Testis (tissue), 3 donors: ENCODE measurements around the gene PAPPA2. TPM values are rescaled to one million over a fixed set of nuclear protein-coding genes. Genes with fewer than 3 reads are reported as not detected.
A peak's percentile ranks its signal among the peaks of the same experiment; 100 is the strongest.

Source experiments
- DNase-seq: peaks from one replicate; pipeline ENCODE4 v3.0.0-alpha.2; 2019
- H3K27ac ChIP-seq, 2 donors: fragments of 200-600 bp; sonication (generic); one replicate each; pipeline ENCODE4 v1.5.1; 2019
- H3K27me3 ChIP-seq: fragments of 200-600 bp; sonication (generic); one replicate; pipeline ENCODE4 v1.5.1; 2019
- H3K36me3 ChIP-seq: fragments of 200-600 bp; sonication (generic); one replicate; pipeline ENCODE4 v1.5.1; 2017; ENCODE audit warnings: low read depth; ENCODE audit errors: missing control alignments
- H3K4me1 ChIP-seq: fragments of 200-600 bp; sonication (generic); one replicate; pipeline ENCODE4 v1.5.1; 2019
- H3K4me3 ChIP-seq, 2 donors: fragments of 200-600 bp; sonication (generic); one replicate each; pipeline ENCODE4 v1.5.1; 2017 to 2019
- H3K9me3 ChIP-seq: fragments of 200-600 bp; sonication (generic); one replicate; pipeline ENCODE4 v1.5.1; 2017
- POLR2A ChIP-seq: fragments of 450-650 bp; IDR thresholded peaks from one replicate; pipeline ENCODE4 v1.6.1; 2017; ENCODE audit warnings: antibody characterized with exemption, mild to moderate bottlenecking, moderate library complexity
- WGBS, 2 donors: methylation state at CpG; one replicate each; pipeline ENCODE4 v1.1.5; 2018; 5-methylcytosine and 5-hydroxymethylcytosine counted together
- intact Hi-C: fragments of 100-400 bp; cut with DNase I; formaldehyde crosslinking; loops from one replicate; pipeline ENCODE4 v1.15.1; 2023; ENCODE audit warnings: low total_unique reads
- polyA plus RNA-seq: library from polyadenylated mRNA; stranded (reverse); fragments of 350-450 nt; fragmentation: Illumina TruSeq; extraction: RNeasy Lipid Tissue Mini Kit (QIAGEN cat#74804); gene quantifications from one replicate; pipeline ENCODE4 v1.2.3, GENCODE V29; 2014; ENCODE audit warnings: low read depth, low replicate concordance; ENCODE audit not compliant: insufficient read depth
- total RNA-seq, 2 donors: library from RNA; depleted of rRNA; stranded (reverse); fragments of >200 nt; gene quantifications; one replicate each; pipeline ENCODE4 v1.2.3, GENCODE V29; 2016
- TF ChIP-seq, protein P1 (sequence below), 3 experiments: fragments of 450-650 bp in 2 of 3; fragments of 200-600 bp in 1 of 3; sonication (generic) in 1 of 3; IDR thresholded peaks; one replicate each; pipeline ENCODE4 v1.5.1; 2016 to 2019; ENCODE audit warnings: antibody characterized with exemption in 3 of 3, mild to moderate bottlenecking in 2 of 3, moderate library complexity in 1 of 3

Gene PAPPA2
- total and polyA plus RNA-seq, 3 donors from 2014 or later, result 0.80 to 2.2 (median 2.2) TPM

DNA sequence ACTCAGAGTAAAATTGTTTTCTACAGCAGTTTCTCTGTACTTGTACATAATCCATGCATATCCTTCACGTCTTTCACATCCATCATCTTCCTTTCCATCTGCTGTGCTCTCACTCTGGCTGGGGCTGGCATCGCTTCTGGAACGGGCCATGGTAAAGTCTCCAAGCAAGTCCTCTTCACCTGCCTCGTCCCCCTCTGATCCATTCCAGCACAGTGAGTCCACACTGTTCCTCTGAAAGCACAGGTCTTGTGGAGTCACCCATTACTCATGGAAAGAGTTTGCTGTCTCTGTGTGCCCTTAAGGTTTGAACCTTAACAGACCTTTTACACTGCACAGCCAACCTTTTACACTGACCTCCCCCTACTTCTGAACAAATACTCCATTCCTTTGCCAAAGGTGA is 387.9 kb downstream of the PAPPA2 start:
- WGBS, 2 donors, result 86 to 91% methylated on average over 4 of the region's 4 CpGs
- TF ChIP-seq, protein P1, sequence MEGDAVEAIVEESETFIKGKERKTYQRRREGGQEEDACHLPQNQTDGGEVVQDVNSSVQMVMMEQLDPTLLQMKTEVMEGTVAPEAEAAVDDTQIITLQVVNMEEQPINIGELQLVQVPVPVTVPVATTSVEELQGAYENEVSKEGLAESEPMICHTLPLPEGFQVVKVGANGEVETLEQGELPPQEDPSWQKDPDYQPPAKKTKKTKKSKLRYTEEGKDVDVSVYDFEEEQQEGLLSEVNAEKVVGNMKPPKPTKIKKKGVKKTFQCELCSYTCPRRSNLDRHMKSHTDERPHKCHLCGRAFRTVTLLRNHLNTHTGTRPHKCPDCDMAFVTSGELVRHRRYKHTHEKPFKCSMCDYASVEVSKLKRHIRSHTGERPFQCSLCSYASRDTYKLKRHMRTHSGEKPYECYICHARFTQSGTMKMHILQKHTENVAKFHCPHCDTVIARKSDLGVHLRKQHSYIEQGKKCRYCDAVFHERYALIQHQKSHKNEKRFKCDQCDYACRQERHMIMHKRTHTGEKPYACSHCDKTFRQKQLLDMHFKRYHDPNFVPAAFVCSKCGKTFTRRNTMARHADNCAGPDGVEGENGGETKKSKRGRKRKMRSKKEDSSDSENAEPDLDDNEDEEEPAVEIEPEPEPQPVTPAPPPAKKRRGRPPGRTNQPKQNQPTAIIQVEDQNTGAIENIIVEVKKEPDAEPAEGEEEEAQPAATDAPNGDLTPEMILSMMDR (IDR thresholded peaks at IDR 0.05), result no peak
- no peak for TF ChIP-seq POLR2A
- Histone ChIP-seq H3K36me3 (no peaks in the 10 kb centered on the region), H3K4me1 (no peaks in the 10 kb centered on the region), H3K27me3 (no peaks in the 10 kb centered on the region), H3K4me3 (no peak overlapping the region), H3K27ac (no peak overlapping the region), H3K9me3 (no peaks in the 10 kb centered on the region)
- intact Hi-C loops, result no loop called here
- no peak for DNase-seq

DNA sequence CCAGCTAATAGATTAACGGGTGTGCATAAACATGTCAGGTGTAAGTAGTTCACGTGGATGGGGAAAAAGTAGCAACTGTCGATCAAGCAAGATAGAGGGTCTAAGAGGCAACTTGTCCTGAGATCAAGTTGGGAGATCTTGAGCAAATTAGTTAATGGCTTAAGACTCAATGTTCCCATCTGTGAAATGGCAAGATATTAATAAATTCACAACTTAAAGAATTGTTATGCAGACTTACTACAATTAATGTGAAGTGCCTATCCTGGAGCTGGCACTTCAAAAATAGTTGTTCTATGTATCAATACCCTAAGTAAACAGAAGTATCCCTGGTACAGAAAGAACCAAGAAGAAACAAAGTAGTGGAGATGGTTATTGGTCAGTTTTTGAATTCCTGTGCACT is 389.1 kb downstream of the PAPPA2 start:
- H3K9me3 ChIP-seq, result no peaks in the 10 kb centered on the region
- 93 to 94% methylated on average over 3 of the region's 3 CpGs for WGBS, 2 donors
- no peak overlapping the region for H3K4me3 ChIP-seq
- no peaks in the 10 kb centered on the region for H3K27me3 ChIP-seq
- H3K27ac ChIP-seq, result no peak overlapping the region
- no peaks in the 10 kb centered on the region for H3K36me3 ChIP-seq
- TF ChIP-seq POLR2A, result no peak
- TF ChIP-seq, protein P1 (IDR thresholded peaks at IDR 0.05), result no peak
- DNase-seq, result no peak
- intact Hi-C loops, result no loop called here
- H3K4me1 ChIP-seq, result no peaks in the 10 kb centered on the region

DNA sequence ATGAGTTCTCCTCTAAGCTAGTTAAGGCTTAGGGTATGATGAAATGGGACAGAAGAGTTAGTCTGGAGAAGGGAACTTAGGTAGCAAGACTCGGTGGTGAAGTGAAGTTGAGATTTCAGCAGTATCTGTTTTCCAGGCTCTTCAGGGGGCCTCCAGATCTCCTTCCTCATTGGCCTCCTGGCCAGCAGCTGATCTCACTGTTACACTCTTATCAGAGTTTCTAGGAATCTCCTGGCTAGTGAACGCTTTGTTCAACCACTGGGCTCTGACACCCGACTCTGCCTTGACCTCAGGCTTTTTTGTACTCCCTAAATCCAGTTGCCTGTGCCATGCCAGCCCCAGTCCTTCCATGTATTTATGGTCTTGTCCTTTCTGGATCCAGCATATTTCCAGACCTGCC is 390.5 kb downstream of the PAPPA2 start:
- Histone ChIP-seq H3K9me3 (no peaks in the 10 kb centered on the region), H3K27ac (no peak overlapping the region), H3K27me3 (no peaks in the 10 kb centered on the region), H3K4me3 (no peak overlapping the region), H3K4me1 (no peaks in the 10 kb centered on the region), H3K36me3 (no peaks in the 10 kb centered on the region)
- TF ChIP-seq POLR2A, result no peak
- TF ChIP-seq, protein P1 (IDR thresholded peaks at IDR 0.05), result no peak
- WGBS, 2 donors, result 32 to 56% methylated on average over 3 of the region's 3 CpGs
- intact Hi-C loops, result no loop called here
- DNase-seq, result peak; percentile 54

DNA sequence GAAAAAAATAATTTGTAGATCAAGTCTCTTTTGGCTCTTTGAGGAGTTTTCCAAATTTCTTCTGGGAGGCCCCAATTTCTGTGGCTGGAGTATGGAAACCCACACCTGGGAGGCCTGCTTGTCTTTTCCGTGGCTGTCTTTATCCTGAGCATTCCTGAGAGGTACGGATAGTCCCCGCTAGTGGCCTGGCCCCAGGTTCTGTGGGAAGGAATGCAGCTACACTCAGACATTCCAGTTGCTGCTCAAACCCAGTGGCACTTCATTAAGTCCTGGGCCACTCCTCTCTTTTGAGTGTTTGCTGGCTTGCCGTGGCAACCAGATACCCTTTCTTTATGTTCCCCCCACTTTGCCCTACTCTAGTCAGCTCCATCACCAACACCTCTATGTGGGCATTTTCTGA is 391.1 kb downstream of the PAPPA2 start:
- Histone ChIP-seq H3K27ac (no peak overlapping the region), H3K9me3 (no peaks in the 10 kb centered on the region), H3K36me3 (no peaks in the 10 kb centered on the region), H3K27me3 (no peaks in the 10 kb centered on the region), H3K4me1 (no peaks in the 10 kb centered on the region), H3K4me3 (no peak overlapping the region)
- 73 to 80% methylated on average over 4 of the region's 4 CpGs for WGBS, 2 donors
- no peak for DNase-seq
- TF ChIP-seq, protein P1 (IDR thresholded peaks at IDR 0.05), result no peak
- intact Hi-C loops, result no loop called here
